Neural cell (in vitro differentiated cells): Measurements from ENCODE around the gene PLD6.

Experiments
- EP300 ChIP-seq: fragments of 450-650 bp; conservative IDR thresholded peaks from 2 replicates; pipeline ENCODE4 v1.6.1; 2014; ENCODE audit warnings: antibody characterized with exemption, mild to moderate bottlenecking, moderate library complexity; ENCODE audit not compliant: poor library complexity, severe bottlenecking
- POLR2AphosphoS5 ChIP-seq: IDR thresholded peaks from 2 replicates; pipeline ENCODE4 v1.6.1; 2012
- REST ChIP-seq: IDR thresholded peaks from 2 replicates; pipeline ENCODE4 v1.6.1; 2012; ENCODE audit warnings: borderline replicate concordance
- TF ChIP-seq, protein P1 (sequence below): fragments of 450-650 bp; IDR thresholded peaks from 2 replicates; pipeline ENCODE4 v1.5.1; 2014; ENCODE audit warnings: antibody characterized with exemption, mild to moderate bottlenecking, moderate library complexity; ENCODE audit not compliant: poor library complexity, severe bottlenecking

DNA sequence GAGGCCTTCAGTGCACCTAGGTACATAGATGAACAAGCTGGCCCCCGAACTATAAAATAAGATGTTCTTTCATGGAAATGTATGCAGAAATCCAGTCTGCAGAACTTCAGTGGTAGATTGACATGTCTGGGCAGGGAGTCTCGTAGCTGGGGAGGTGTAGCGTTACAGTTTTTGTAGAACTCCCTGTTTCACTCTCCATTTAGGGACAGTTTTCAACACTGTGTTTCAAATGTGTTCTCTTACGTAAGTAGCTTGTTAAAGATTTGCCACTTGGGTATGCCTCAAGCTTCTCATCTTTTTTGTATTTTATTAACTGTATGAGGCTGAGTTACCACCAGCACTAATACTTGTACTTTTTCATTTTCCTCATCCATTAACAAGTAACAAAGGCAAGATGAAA is 46.6 kb downstream of the PLD6 start:
- TF ChIP-seq REST (no peak), POLR2AphosphoS5 (no peak), EP300 (no peak)
- TF ChIP-seq, protein P1, sequence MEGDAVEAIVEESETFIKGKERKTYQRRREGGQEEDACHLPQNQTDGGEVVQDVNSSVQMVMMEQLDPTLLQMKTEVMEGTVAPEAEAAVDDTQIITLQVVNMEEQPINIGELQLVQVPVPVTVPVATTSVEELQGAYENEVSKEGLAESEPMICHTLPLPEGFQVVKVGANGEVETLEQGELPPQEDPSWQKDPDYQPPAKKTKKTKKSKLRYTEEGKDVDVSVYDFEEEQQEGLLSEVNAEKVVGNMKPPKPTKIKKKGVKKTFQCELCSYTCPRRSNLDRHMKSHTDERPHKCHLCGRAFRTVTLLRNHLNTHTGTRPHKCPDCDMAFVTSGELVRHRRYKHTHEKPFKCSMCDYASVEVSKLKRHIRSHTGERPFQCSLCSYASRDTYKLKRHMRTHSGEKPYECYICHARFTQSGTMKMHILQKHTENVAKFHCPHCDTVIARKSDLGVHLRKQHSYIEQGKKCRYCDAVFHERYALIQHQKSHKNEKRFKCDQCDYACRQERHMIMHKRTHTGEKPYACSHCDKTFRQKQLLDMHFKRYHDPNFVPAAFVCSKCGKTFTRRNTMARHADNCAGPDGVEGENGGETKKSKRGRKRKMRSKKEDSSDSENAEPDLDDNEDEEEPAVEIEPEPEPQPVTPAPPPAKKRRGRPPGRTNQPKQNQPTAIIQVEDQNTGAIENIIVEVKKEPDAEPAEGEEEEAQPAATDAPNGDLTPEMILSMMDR: no peak
